ENCODE results near the gene SLCO4A1. TPM values are rescaled to one million over a fixed set of nuclear protein-coding genes. Genes with fewer than 3 reads are reported as not detected.
A peak's percentile ranks its signal among the peaks of the same experiment; 100 is the strongest.

Gene SLCO4A1
- total and polyA plus RNA-seq, 9 of the 15 experiments (the other 6 are each of a cell fraction or from before 2014, with no cell fraction given): 1.6 to 21.9 (median 12.8) TPM

- peak; percentile 75 for ATAC-seq
- CTCF ChIA-PET (ENCODE audit: low intra/inter-chr PET ratio): no interaction called here
- peak; percentile 65 for TF ChIP-seq PKNOX1 (IDR thresholded peaks at IDR 0.05)
- peak; percentile 47 for TF ChIP-seq PRDM10 (IDR thresholded peaks at IDR 0.05; ENCODE audit: partially characterized antibody)
- no peak for TF ChIP-seq E2F3 (CRISPR knock-in tag; IDR thresholded peaks at IDR 0.05)
- TF ChIP-seq ARID1B (IDR thresholded peaks at IDR 0.05): peak; percentile 33
- peak; percentile 49; the same call in 1 of the 2 replicates for TF ChIP-seq ZBTB7A (IDR thresholded peaks at IDR 0.05; ENCODE audit: borderline replicate concordance, control insufficient read depth, low read depth, low read length)
- 0 out of 2 replicates have a peak, but pooled peaks have one; percentile 20 for TF ChIP-seq CBFA2T3 (IDR thresholded peaks at IDR 0.05)
- 0 out of 2 replicates have a peak, but pooled peaks have one; percentile 37 for TF ChIP-seq ZNF263 (CRISPR knock-in tag; IDR thresholded peaks at IDR 0.05; ENCODE audit: borderline replicate concordance)
- TF ChIP-seq EZH2 (IDR thresholded peaks at IDR 0.05; ENCODE audit: borderline replicate concordance, low read depth, low read length): no peak
- TF ChIP-seq CUX1 (CRISPR knock-in tag; IDR thresholded peaks at IDR 0.05): no peak
- peak; percentile 26; the same call in 1 of the 2 replicates for TF ChIP-seq SMARCE1 (IDR thresholded peaks at IDR 0.05)
These were observed 68.8 kb downstream of the SLCO4A1 start for GRCh38 chr20:62710886-62711702.

More at GRCh38 chr20:62710886-62711702, 68.8 kb downstream of the SLCO4A1 start:
- POLR2A ChIA-PET: interaction anchor here (0.6 to 0.8 kb wide), 4 partner anchors 72 to 917 kb away, joined by 3 to 4 read pairs (median 3); no protein-coding TSS in a partner anchor
- peak overlapping the region; percentile 52; the same call in 2 of the 3 replicates for H3K27ac ChIP-seq (ENCODE audit: extremely low read depth, low read depth, low read length)
- peak overlapping the region; percentile 77 for H3K4me2 ChIP-seq (ENCODE audit: insufficient read depth, low read length)
- peaks cover 16 to 50% of the 10 kb centered on the region in 2 experiments; a peak in 4 of 5 replicates for H3K27me3 ChIP-seq (ENCODE audit: control insufficient read depth in 2 of 2, insufficient read depth in 2 of 2, low read length in 2 of 2)
- peaks cover 14 to 50% of the 10 kb centered on the region in 2 experiments; a peak in 4 of 5 replicates for H3K4me1 ChIP-seq (replicated peaks in 1 of 2; ENCODE audit: control insufficient read depth in 2 of 2, insufficient read depth in 2 of 2, low read length in 2 of 2)
- no peaks in the 10 kb centered on the region for H4K20me1 ChIP-seq (replicated peaks; ENCODE audit: control insufficient read depth, insufficient read depth, low read length)
- no peak overlapping the region for H3K4me3 ChIP-seq
- no TSS peak for BruUV-seq (replicated peaks)
- H3K79me2 ChIP-seq (ENCODE audit: control insufficient read depth, insufficient read depth, low read length): no peaks in the 10 kb centered on the region
- in situ Hi-C loops (cut with MboI): no loop called here
- peak overlapping the region; percentile 92 for H2AFZ ChIP-seq (ENCODE audit: low read depth, low read length)
- H3K36me3 ChIP-seq (ENCODE audit: control insufficient read depth, insufficient read depth, low read length): no peaks in the 10 kb centered on the region
- DNase-seq (ENCODE audit: extremely low read depth in 1 of 4, low spot score in 3 of 4): peak; percentile 62 to 85 (median 78)
- FAIRE-seq: peak; percentile 82
- no peaks in the 10 kb centered on the region for H3K9me1 ChIP-seq (ENCODE audit: control insufficient read depth, insufficient read depth, low read length)
- H3K9ac ChIP-seq (ENCODE audit: insufficient read depth in 1 of 2, low read depth in 2 of 2, low read length in 2 of 2): peak overlapping the region; percentile 42 to 81; a peak in 3 of 4 replicates
- intact Hi-C loops (cut with micrococcal nuclease): no loop called here
- no peaks in the 10 kb centered on the region for H3K9me3 ChIP-seq (replicated peaks; ENCODE audit: control insufficient read depth, insufficient read depth, low read depth, low read length)
- 32% methylated on average over 11 of the region's 23 CpGs for WGBS (ENCODE audit: insufficient coverage, low coverage, missing lambda C conversion rate)

Data from K562 (cell line).